ENCODE results near the gene DIP2A. TPM values are rescaled to one million over a fixed set of nuclear protein-coding genes. Genes with fewer than 3 reads are reported as not detected.

DIP2A gene
- total and polyA plus RNA-seq, 9 donors: 20.5 to 40.3 (median 32.0) TPM

DNA sequence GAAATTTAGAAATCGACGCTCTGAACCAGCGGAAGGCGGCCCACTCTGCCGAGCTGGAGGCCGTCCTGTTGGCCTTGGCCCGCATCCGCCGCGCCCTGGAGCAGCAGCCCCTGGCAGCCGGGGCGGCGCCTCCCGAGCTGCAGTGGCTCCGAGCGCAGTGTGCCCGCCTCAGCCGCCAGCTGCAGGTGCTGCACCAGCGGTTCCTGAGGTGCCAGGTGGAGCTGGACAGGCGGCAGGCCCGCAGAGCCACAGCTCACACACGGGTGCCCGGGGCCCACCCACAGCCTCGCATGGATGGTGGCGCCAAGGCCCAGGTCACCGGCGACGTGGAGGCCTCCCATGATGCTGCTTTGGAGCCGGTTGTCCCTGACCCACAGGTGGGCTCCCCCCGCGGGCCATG lies 47.0 kb upstream of the DIP2A start:
- H3K9me3 ChIP-seq: no peaks in the 10 kb centered on the region
- no peaks in the 10 kb centered on the region for H3K36me3 ChIP-seq
- intact Hi-C loops (cut with DNase I): loop anchor here in 1 of 4 donors (10.0 kb wide), 1 partner anchor 57 kb away; no protein-coding TSS in a partner anchor
- no peak for TF ChIP-seq EP300 (IDR thresholded peaks at IDR 0.05)
- no peak for TF ChIP-seq POLR2A (IDR thresholded peaks at IDR 0.05)
- TF ChIP-seq, protein P1, sequence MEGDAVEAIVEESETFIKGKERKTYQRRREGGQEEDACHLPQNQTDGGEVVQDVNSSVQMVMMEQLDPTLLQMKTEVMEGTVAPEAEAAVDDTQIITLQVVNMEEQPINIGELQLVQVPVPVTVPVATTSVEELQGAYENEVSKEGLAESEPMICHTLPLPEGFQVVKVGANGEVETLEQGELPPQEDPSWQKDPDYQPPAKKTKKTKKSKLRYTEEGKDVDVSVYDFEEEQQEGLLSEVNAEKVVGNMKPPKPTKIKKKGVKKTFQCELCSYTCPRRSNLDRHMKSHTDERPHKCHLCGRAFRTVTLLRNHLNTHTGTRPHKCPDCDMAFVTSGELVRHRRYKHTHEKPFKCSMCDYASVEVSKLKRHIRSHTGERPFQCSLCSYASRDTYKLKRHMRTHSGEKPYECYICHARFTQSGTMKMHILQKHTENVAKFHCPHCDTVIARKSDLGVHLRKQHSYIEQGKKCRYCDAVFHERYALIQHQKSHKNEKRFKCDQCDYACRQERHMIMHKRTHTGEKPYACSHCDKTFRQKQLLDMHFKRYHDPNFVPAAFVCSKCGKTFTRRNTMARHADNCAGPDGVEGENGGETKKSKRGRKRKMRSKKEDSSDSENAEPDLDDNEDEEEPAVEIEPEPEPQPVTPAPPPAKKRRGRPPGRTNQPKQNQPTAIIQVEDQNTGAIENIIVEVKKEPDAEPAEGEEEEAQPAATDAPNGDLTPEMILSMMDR (IDR thresholded peaks at IDR 0.05): no peak
- H3K27ac ChIP-seq: no peak overlapping the region
- no peaks in the 10 kb centered on the region for H3K4me1 ChIP-seq (ENCODE audit: insufficient read depth)
- H3K27me3 ChIP-seq: no peaks in the 10 kb centered on the region
- no peak for DNase-seq
- 89 to 93% (median 91%) methylated on average over 31 of the region's 31 CpGs for WGBS, 3 donors
- H3K4me3 ChIP-seq: no peak overlapping the region

DNA sequence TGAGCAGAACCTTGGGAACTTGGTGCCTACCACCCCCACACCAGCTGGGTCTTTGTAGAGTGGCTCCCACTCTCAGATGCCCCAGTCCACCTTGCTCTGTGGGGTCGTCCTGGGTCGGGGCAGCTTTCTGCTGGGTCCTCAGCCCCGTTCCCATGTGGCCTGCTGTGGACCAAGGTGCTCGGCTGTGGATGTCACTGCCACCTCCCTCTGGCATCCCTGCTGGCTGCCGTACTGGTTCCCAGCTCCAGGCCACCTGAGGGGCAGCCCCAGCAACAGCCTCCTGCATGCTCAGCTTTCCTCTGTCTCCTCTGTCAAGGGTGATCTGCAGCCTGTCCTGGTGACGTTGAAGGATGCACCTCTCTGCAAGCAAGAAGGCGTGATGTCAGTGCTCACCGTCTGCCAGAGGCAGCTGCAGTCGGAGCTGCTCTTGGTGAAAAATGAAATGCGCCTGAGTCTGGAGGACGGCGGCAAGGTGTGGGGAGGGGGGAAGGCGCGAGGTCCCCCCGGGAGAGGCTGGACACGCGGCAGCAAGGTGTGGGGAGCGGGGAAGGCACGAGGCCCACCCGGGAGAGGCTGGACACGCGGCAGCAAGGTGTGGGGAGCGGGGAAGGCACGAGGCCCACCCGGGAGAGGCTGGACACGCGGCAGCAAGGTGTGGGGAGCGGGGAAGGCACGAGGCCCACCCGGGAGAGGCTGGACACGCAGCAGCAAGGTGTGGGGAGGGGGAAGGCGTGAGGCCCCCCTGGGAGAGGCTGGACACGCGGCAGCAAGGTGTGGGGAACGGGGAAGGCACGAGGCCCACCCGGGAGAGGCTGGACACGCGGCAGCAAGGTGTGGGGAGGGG lies 45.9 kb upstream of the DIP2A start:
- DNase-seq: no peak
- H3K27me3 ChIP-seq: no peaks in the 10 kb centered on the region
- TF ChIP-seq POLR2A (IDR thresholded peaks at IDR 0.05) (no peak), EP300 (IDR thresholded peaks at IDR 0.05) (no peak)
- TF ChIP-seq, protein P1 (IDR thresholded peaks at IDR 0.05): no peak
- H3K27ac ChIP-seq: no peak overlapping the region
- H3K9me3 ChIP-seq: no peaks in the 10 kb centered on the region
- H3K36me3 ChIP-seq: no peaks in the 10 kb centered on the region
- WGBS, 3 donors: 79 to 83% (median 82%) methylated on average over 35 to 39 of the region's 39 CpGs
- no peaks in the 10 kb centered on the region for H3K4me1 ChIP-seq (ENCODE audit: insufficient read depth)
- intact Hi-C loops (cut with DNase I): loop anchor here in 1 of 4 donors (10.0 kb wide), 1 partner anchor 58 kb away; no protein-coding TSS in a partner anchor
- H3K4me3 ChIP-seq: no peak overlapping the region

DNA sequence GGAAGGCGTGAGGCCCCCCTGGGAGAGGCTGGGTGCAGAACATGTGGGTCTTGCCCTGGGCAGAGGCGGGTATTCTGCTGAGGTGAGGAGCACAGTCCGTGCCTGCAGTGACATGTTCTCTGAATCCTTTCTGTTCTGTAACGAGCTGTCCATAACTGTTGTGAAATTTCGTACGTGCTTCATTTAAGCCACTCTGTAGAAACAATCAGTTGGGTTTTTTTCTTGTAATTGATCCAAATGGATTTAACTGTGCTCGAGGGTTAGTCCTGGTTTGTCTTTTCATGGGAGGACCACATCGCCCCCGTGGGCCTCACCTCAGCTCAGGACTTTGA lies 45.4 kb upstream of the DIP2A start:
- WGBS, 3 donors: 84 to 90% (median 89%) methylated on average over 9 of the region's 9 CpGs
- no peaks in the 10 kb centered on the region for H3K36me3 ChIP-seq
- intact Hi-C loops (cut with DNase I): loop anchor here in 1 of 4 donors (10.0 kb wide), 1 partner anchor 59 kb away; no protein-coding TSS in a partner anchor
- TF ChIP-seq EP300 (IDR thresholded peaks at IDR 0.05) (no peak), POLR2A (IDR thresholded peaks at IDR 0.05) (no peak)
- TF ChIP-seq, protein P1 (IDR thresholded peaks at IDR 0.05): no peak
- no peak for DNase-seq
- H3K27me3 ChIP-seq: no peaks in the 10 kb centered on the region
- no peak overlapping the region for H3K27ac ChIP-seq
- no peaks in the 10 kb centered on the region for H3K4me1 ChIP-seq (ENCODE audit: insufficient read depth)
- no peaks in the 10 kb centered on the region for H3K9me3 ChIP-seq
- no peak overlapping the region for H3K4me3 ChIP-seq

DNA sequence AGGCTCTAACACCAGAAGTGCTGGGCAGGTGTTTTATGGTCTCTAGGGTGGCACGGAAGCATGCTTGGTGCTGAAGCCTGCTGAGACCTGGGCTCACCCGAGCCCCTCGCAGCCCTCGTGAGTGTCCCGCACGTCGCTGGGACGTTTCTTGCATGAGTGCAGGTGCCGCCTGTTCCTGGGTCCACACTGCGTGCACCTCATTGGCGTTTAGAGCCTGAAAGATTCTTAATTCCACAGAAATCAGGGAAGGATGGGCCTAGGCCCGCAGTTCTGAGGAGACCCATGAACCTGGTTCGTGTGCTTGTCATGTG lies 43.8 kb upstream of the DIP2A start:
- H3K4me3 ChIP-seq: no peak overlapping the region
- H3K36me3 ChIP-seq: no peaks in the 10 kb centered on the region
- intact Hi-C loops (cut with DNase I): loop anchor here in 1 of 4 donors (10.0 kb wide), 1 partner anchor 60 kb away; no protein-coding TSS in a partner anchor
- TF ChIP-seq, protein P1 (IDR thresholded peaks at IDR 0.05): no peak
- TF ChIP-seq POLR2A (IDR thresholded peaks at IDR 0.05) (no peak), EP300 (IDR thresholded peaks at IDR 0.05) (no peak)
- WGBS, 3 donors: 91 to 94% (median 93%) methylated on average over 13 of the region's 13 CpGs
- H3K9me3 ChIP-seq: no peaks in the 10 kb centered on the region
- no peak for DNase-seq
- H3K27me3 ChIP-seq: no peaks in the 10 kb centered on the region
- H3K4me1 ChIP-seq (ENCODE audit: insufficient read depth): no peaks in the 10 kb centered on the region
- no peak overlapping the region for H3K27ac ChIP-seq

All from ovary (tissue), 9 donors.